HG02943 (cell line): ENCODE results near the gene CXCL11.
"Not testable (repeated sequence)": the region's sequence is repeated elsewhere in the genome, so short reads cannot be mapped to it uniquely, and the experiment has no call there.

ENCODE experiments used
- ATAC-seq: cut with Tn5 transposase; IDR thresholded peaks from one replicate; pipeline ENCODE4 v1.9.1; 2021; ENCODE audit warnings: mild to moderate bottlenecking, low read depth, moderate library complexity; ENCODE audit not compliant: unreplicated experiment

CXCL11 gene

DNA sequence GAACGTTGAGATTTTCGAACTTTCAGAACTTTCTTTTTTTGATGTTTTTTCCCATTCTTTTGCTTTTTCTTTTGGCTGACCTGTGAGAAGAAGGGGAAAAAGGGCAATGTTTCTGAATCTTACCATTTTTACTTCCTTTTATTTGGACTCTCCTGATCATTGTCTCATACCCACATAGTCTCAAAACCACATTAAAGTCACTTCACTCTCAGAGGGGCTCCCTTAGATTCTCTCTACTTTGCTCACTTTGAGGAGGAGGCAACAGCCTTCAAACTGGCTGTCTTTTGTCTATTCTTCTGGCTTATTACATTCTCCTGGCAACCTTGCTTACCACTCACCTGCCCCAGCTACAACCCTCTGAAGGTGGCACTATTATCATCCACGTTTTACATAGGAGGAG is 32.2 kb downstream of the CXCL11 start:
- ATAC-seq, result no peak

GRCh38 chr4:76003035-76003434 is 32.8 kb downstream of the CXCL11 start:
- no peak for ATAC-seq

DNA sequence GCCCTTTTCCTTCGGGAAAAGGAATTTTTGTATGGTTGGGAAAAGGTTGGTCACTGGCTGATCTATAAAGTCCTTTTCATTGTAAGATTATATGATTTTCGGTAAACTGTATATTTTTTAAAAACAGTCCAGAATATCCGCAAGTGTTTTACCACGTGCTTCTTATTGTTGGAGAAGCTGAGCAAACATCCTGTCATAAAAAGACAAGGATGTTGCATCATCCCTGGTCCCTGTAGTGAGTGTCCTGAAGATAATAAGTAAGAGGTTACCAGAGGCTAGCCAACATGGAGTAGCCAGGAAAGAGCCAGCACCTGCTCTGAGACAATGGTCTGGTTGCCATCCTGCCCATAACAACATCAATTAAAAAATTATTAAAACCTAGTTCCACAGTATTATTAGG is 33.7 kb downstream of the CXCL11 start:
- no peak for ATAC-seq

GRCh38 chr4:76001700-76002099 is 34.2 kb downstream of the CXCL11 start:
- no peak for ATAC-seq

DNA sequence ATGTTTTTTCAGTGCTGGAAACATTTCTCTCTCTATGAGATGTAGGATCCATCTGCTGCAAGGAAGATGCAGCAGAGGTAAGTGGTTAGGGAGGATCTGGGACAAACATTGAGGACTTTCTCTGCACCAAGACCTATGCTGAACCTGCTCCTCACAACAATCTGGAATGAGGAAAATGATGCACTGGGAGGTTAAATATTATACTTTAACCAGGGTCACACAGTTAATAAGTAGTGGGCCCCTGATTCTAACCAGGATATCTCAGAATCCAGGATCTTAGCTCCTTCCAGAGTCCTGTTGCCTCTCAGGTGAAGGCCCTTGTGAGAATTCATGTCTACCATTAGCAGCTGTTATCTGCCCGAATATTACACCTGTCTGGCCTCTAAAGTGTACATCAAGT is 35.6 kb downstream of the CXCL11 start:
- no peak for ATAC-seq

GRCh38 chr4:75998525-75999147 is 37.2 kb downstream of the CXCL11 start:
- not testable (repeated sequence) for ATAC-seq

DNA sequence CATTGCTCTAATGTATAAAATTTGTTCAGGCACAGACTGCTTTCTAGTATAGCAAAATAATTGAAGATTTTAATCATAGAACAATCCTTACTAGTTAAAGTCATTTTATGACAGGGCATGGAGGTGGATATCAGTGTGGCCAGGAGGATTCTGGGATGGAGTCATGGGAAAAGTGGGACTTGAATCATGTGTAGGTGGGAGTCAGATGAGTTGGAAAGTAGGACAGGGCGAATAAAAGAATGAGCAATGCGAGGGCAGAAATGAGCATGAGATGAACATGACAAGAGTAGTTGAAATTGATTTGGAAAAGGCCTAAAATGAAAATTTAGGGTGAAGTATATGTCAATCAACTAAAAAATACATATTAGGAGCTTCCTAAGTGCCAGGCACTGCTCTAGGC is 37.9 kb downstream of the CXCL11 start:
- no peak for ATAC-seq

- ATAC-seq, result no peak
These were observed 38.8 kb downstream of the CXCL11 start for GRCh38 chr4:75997081-75997480.

DNA sequence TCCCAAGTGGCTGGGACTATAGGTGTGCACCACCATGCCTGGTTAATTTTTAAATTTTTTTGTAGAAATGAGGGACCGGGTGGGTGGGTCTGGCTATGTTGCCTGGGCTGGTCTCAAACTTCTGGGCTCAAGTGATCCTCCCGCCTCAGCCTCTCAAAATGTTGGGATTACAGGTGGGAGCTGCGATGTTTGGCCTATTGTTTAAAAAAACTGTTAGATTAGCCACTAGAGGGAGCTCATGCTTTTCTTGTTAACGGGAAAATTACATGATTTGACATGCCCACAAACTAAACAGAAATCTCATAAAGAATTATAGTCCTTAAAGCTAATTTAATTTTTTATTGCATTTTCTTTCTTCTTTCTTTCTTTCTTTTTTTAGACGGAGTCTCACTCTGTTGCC is 40.1 kb downstream of the CXCL11 start:
- ATAC-seq, result no peak

DNA sequence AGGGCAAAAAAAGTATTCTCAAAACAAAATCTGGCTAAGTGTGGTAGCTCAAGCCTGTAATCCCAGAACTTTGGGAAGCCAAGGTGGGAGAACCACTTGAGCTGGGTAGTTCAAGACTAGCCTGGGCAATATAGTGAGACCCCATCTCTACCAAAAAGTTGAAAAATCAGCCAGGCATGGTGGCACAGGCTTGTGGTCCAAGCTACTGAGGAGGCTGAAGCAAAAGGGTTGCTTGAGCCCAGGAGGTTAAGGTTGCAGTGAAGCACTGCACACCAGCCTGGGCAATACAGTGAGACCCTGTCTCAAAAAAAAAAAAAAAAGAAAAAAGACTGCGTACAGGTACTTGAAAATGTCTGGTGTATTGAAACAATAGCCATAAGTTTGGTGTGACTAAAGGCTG is 43.4 kb downstream of the CXCL11 start:
- no peak for ATAC-seq

GRCh38 chr4:75989846-75990528 is 45.9 kb downstream of the CXCL11 start:
- no peak for ATAC-seq

DNA sequence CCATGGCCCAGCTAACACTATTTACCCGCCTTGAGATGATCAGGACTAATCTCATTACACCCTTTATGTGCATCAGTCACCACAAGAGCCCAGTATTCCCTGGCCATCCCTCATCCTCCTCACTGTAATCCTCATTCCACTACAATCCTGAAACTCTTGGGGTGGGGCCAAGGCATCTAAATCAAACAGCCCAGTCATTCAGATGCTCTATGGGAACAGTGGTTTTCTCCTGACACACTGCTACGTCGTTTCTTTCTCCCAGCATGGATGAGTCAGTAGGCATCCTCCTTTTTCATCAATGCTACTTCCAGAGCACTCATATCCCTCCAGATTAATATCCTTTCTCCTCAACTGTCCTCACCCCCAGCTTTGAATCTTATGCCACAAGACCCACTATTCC is 50.8 kb downstream of the CXCL11 start:
- no peak for ATAC-seq
